ENCODE measurements around the gene WDFY4. TPM values are rescaled to one million over a fixed set of nuclear protein-coding genes. Genes with fewer than 3 reads are reported as not detected.

Gene WDFY4
- total and polyA plus RNA-seq, 5 donors = 0.57 to 4.4 (median 2.4) TPM

GRCh38 chr10:48720611-48721010, 35.9 kb downstream of the WDFY4 start:
- H3K4me1 ChIP-seq (ENCODE audit: control insufficient read depth, insufficient read depth, low read length) = no peaks in the 10 kb centered on the region
- intact Hi-C loops (cut with DNase I) = no loop called here
- DNase-seq (no peak), ATAC-seq (no peak)
- H3K9me3 ChIP-seq (ENCODE audit: control insufficient read depth, low read length) = no peaks in the 10 kb centered on the region
- WGBS = 69% methylated on average over 5 of the region's 5 CpGs
- H3K27me3 ChIP-seq (ENCODE audit: control insufficient read depth, insufficient read depth) = no peaks in the 10 kb centered on the region
- no peak overlapping the region for H3K4me3 ChIP-seq (ENCODE audit: low read length)
- H3K27ac ChIP-seq (ENCODE audit: low read length) = no peak overlapping the region

GRCh38 chr10:48722153-48723145, 37.8 kb downstream of the WDFY4 start:
- no peak for ATAC-seq
- intact Hi-C loops (cut with DNase I) = no loop called here
- H3K4me3 ChIP-seq (ENCODE audit: low read length) = no peak overlapping the region
- H3K27ac ChIP-seq (ENCODE audit: low read length) = no peak overlapping the region
- no peaks in the 10 kb centered on the region for H3K27me3 ChIP-seq (ENCODE audit: control insufficient read depth, insufficient read depth)
- H3K4me1 ChIP-seq (ENCODE audit: control insufficient read depth, insufficient read depth, low read length) = no peaks in the 10 kb centered on the region
- WGBS = 75% methylated on average over 11 of the region's 11 CpGs
- no peaks in the 10 kb centered on the region for H3K9me3 ChIP-seq (ENCODE audit: control insufficient read depth, low read length)
- DNase-seq = no peak

- no peak overlapping the region for H3K27ac ChIP-seq (ENCODE audit: low read length)
- WGBS = 53% methylated on average over 7 of the region's 7 CpGs
- intact Hi-C loops (cut with DNase I) = no loop called here
- H3K4me3 ChIP-seq (ENCODE audit: low read length) = no peak overlapping the region
- no peaks in the 10 kb centered on the region for H3K27me3 ChIP-seq (ENCODE audit: control insufficient read depth, insufficient read depth)
- H3K4me1 ChIP-seq (ENCODE audit: control insufficient read depth, insufficient read depth, low read length) = no peaks in the 10 kb centered on the region
- no peaks in the 10 kb centered on the region for H3K9me3 ChIP-seq (ENCODE audit: control insufficient read depth, low read length)
- ATAC-seq (no peak), DNase-seq (no peak)
Observed at GRCh38 chr10:48724127-48724526, 39.5 kb downstream of the WDFY4 start.

- ATAC-seq = no peak
- Histone ChIP-seq H3K27me3 (ENCODE audit: control insufficient read depth, insufficient read depth) (no peaks in the 10 kb centered on the region), H3K4me3 (ENCODE audit: low read length) (no peak overlapping the region), H3K27ac (ENCODE audit: low read length) (no peak overlapping the region), H3K4me1 (ENCODE audit: control insufficient read depth, insufficient read depth, low read length) (no peaks in the 10 kb centered on the region), H3K9me3 (ENCODE audit: control insufficient read depth, low read length) (no peaks in the 10 kb centered on the region)
- DNase-seq = no peak
- WGBS = 56% methylated on average over 4 of the region's 4 CpGs
- intact Hi-C loops (cut with DNase I) = no loop called here
Observed at GRCh38 chr10:48725708-48726107, 41.0 kb downstream of the WDFY4 start.

GRCh38 chr10:48727866-48728265, 43.2 kb downstream of the WDFY4 start:
- no peaks in the 10 kb centered on the region for H3K27me3 ChIP-seq (ENCODE audit: control insufficient read depth, insufficient read depth)

GRCh38 chr10:48729222-48729621, 44.5 kb downstream of the WDFY4 start:
- no peak overlapping the region for H3K4me3 ChIP-seq (ENCODE audit: low read length)
- intact Hi-C loops (cut with DNase I) = no loop called here

More at GRCh38 chr10:48727866-48728265, 43.2 kb downstream of the WDFY4 start:
- H3K4me1 ChIP-seq (ENCODE audit: control insufficient read depth, insufficient read depth, low read length) = no peaks in the 10 kb centered on the region
- intact Hi-C loops (cut with DNase I) = no loop called here
- no peak for DNase-seq
- ATAC-seq = no peak
- H3K4me3 ChIP-seq (ENCODE audit: low read length) = no peak overlapping the region
- no peaks in the 10 kb centered on the region for H3K9me3 ChIP-seq (ENCODE audit: control insufficient read depth, low read length)
- 77% methylated on average over 3 of the region's 3 CpGs for WGBS
- no peak overlapping the region for H3K27ac ChIP-seq (ENCODE audit: low read length)

GRCh38 chr10:48729941-48730457, 45.3 kb downstream of the WDFY4 start:
- Histone ChIP-seq H3K4me3 (ENCODE audit: low read length) (no peak overlapping the region), H3K27ac (ENCODE audit: low read length) (no peak overlapping the region), H3K4me1 (ENCODE audit: control insufficient read depth, insufficient read depth, low read length) (no peaks in the 10 kb centered on the region), H3K9me3 (ENCODE audit: control insufficient read depth, low read length) (no peaks in the 10 kb centered on the region), H3K27me3 (ENCODE audit: control insufficient read depth, insufficient read depth) (no peaks in the 10 kb centered on the region)
- ATAC-seq (no peak), DNase-seq (no peak)
- 73% methylated on average over 3 of the region's 3 CpGs for WGBS
- intact Hi-C loops (cut with DNase I) = no loop called here

More at GRCh38 chr10:48729222-48729621, 44.5 kb downstream of the WDFY4 start:
- H3K4me1 ChIP-seq (ENCODE audit: control insufficient read depth, insufficient read depth, low read length) = no peaks in the 10 kb centered on the region
- no peaks in the 10 kb centered on the region for H3K27me3 ChIP-seq (ENCODE audit: control insufficient read depth, insufficient read depth)
- WGBS = 87% methylated on average over 5 of the region's 5 CpGs
- DNase-seq (no peak), ATAC-seq (no peak)
- H3K27ac ChIP-seq (ENCODE audit: low read length) = no peak overlapping the region
- H3K9me3 ChIP-seq (ENCODE audit: control insufficient read depth, low read length) = no peaks in the 10 kb centered on the region

GRCh38 chr10:48731141-48731540, 46.5 kb downstream of the WDFY4 start:
- no peaks in the 10 kb centered on the region for H3K4me1 ChIP-seq (ENCODE audit: control insufficient read depth, insufficient read depth, low read length)
- intact Hi-C loops (cut with DNase I) = no loop called here
- H3K4me3 ChIP-seq (ENCODE audit: low read length) = no peak overlapping the region
- no peaks in the 10 kb centered on the region for H3K27me3 ChIP-seq (ENCODE audit: control insufficient read depth, insufficient read depth)
- H3K27ac ChIP-seq (ENCODE audit: low read length) = no peak overlapping the region
- WGBS = 93% methylated on average over 10 of the region's 10 CpGs
- no peaks in the 10 kb centered on the region for H3K9me3 ChIP-seq (ENCODE audit: control insufficient read depth, low read length)
- ATAC-seq (no peak), DNase-seq (no peak)

GRCh38 chr10:48731654-48732053, 47.0 kb downstream of the WDFY4 start:
- DNase-seq (no peak), ATAC-seq (no peak)
- intact Hi-C loops (cut with DNase I) = no loop called here
- Histone ChIP-seq H3K4me1 (ENCODE audit: control insufficient read depth, insufficient read depth, low read length) (no peaks in the 10 kb centered on the region), H3K27ac (ENCODE audit: low read length) (no peak overlapping the region), H3K27me3 (ENCODE audit: control insufficient read depth, insufficient read depth) (no peaks in the 10 kb centered on the region), H3K9me3 (ENCODE audit: control insufficient read depth, low read length) (no peaks in the 10 kb centered on the region), H3K4me3 (ENCODE audit: low read length) (no peak overlapping the region)
- 86% methylated on average over 2 of the region's 2 CpGs for WGBS

GRCh38 chr10:48733329-48733728, 48.7 kb downstream of the WDFY4 start:
- WGBS = 54% methylated on average over 1 of the region's 1 CpG

GRCh38 chr10:48735836-48736390, 51.2 kb downstream of the WDFY4 start:
- Histone ChIP-seq H3K4me1 (ENCODE audit: control insufficient read depth, insufficient read depth, low read length) (no peaks in the 10 kb centered on the region), H3K9me3 (ENCODE audit: control insufficient read depth, low read length) (no peaks in the 10 kb centered on the region), H3K4me3 (ENCODE audit: low read length) (no peak overlapping the region), H3K27ac (ENCODE audit: low read length) (no peak overlapping the region), H3K27me3 (ENCODE audit: control insufficient read depth, insufficient read depth) (no peaks in the 10 kb centered on the region)
- intact Hi-C loops (cut with DNase I) = no loop called here
- DNase-seq (no peak), ATAC-seq (no peak)
- WGBS = 77% methylated on average over 8 of the region's 8 CpGs

More at GRCh38 chr10:48733329-48733728, 48.7 kb downstream of the WDFY4 start:
- Histone ChIP-seq H3K4me3 (ENCODE audit: low read length) (no peak overlapping the region), H3K9me3 (ENCODE audit: control insufficient read depth, low read length) (no peaks in the 10 kb centered on the region), H3K27ac (ENCODE audit: low read length) (no peak overlapping the region), H3K4me1 (ENCODE audit: control insufficient read depth, insufficient read depth, low read length) (no peaks in the 10 kb centered on the region), H3K27me3 (ENCODE audit: control insufficient read depth, insufficient read depth) (no peaks in the 10 kb centered on the region)
- intact Hi-C loops (cut with DNase I) = no loop called here
- no peak for DNase-seq
- no peak for ATAC-seq
